GM23338 (cell line): Measurements from ENCODE around the gene TMPRSS2. TPM values are rescaled to one million over a fixed set of nuclear protein-coding genes. Genes with fewer than 3 reads are reported as not detected.

Experiments
- ATAC-seq: fragments of 200-7000 bp; cut with Tn5 transposase; 3 replicates; pipeline ENCODE4 v1.9.1; 2020
- DNase-seq: peaks from one replicate; pipeline ENCODE4 v3.0.0-alpha.2; 2015; ENCODE audit warnings: low spot score
- H2AFZ ChIP-seq: fragments of 200-600 bp; sonication (generic); 2 replicates; pipeline ENCODE4 v1.8.0; 2016; ENCODE audit warnings: antibody characterized with exemption, mild to moderate bottlenecking, moderate library complexity
- H3F3A ChIP-seq: fragments of 200-600 bp; sonication (generic); replicated peaks from 2 replicates; pipeline ENCODE4 v1.8.0; 2017; ENCODE audit warnings: antibody characterized with exemption, mixed run types, low read depth
- H3K27ac ChIP-seq: fragments of 200-600 bp; sonication (generic); 2 replicates; pipeline ENCODE4 v1.6.1; 2016; ENCODE audit warnings: low read depth
- H3K27me3 ChIP-seq: fragments of 200-600 bp; sonication (generic); 2 replicates; pipeline ENCODE4 v1.8.0; 2016; ENCODE audit warnings: mild to moderate bottlenecking, mixed run types, moderate library complexity; ENCODE audit not compliant: insufficient read depth
- H3K36me3 ChIP-seq: fragments of 200-600 bp; sonication (generic); 2 replicates; pipeline ENCODE4 v1.8.0; 2016; ENCODE audit warnings: mild to moderate bottlenecking; ENCODE audit not compliant: insufficient read depth
- H3K4me1 ChIP-seq: fragments of 200-600 bp; sonication (generic); 2 replicates; pipeline ENCODE4 v1.8.0; 2016; ENCODE audit warnings: mild to moderate bottlenecking, moderate library complexity; ENCODE audit not compliant: insufficient read depth
- H3K4me2 ChIP-seq: fragments of 200-600 bp; sonication (generic); 2 replicates; pipeline ENCODE4 v1.7.1; 2017; ENCODE audit warnings: mixed run types
- H3K4me3 ChIP-seq: fragments of 200-600 bp; sonication (generic); 2 replicates; pipeline ENCODE4 v1.6.1; 2016; ENCODE audit warnings: mixed run types
- H3K79me2 ChIP-seq: fragments of 200-600 bp; sonication (generic); replicated peaks from 2 replicates; pipeline ENCODE4 v1.8.0; 2017; ENCODE audit warnings: mild to moderate bottlenecking; ENCODE audit not compliant: insufficient read depth
- H3K9me2 ChIP-seq: fragments of 200-600 bp; sonication (generic); 2 replicates; pipeline ENCODE4 v1.8.0; 2017; ENCODE audit not compliant: insufficient read depth
- H4K20me1 ChIP-seq: fragments of 200-600 bp; sonication (generic); replicated peaks from 2 replicates; pipeline ENCODE4 v1.8.0; 2017; ENCODE audit warnings: mild to moderate bottlenecking; ENCODE audit not compliant: insufficient read depth
- H3K27ac Mint-ChIP-seq: 2 replicates; pipeline ENCODE4 v1.8.0; 2020; ENCODE audit warnings: inconsistent platforms, mild to moderate bottlenecking, moderate library complexity, mixed read lengths
- H3K27me3 Mint-ChIP-seq: 3 replicates; pipeline ENCODE4 v1.8.0; 2022; ENCODE audit warnings: low read depth, mild to moderate bottlenecking, moderate library complexity, mixed read lengths, inconsistent platforms; ENCODE audit not compliant: insufficient read depth, poor library complexity
- H3K36me3 Mint-ChIP-seq: 3 replicates; pipeline ENCODE4 v1.8.0; 2021; ENCODE audit warnings: low read depth, mild to moderate bottlenecking, inconsistent platforms, moderate library complexity, mixed read lengths
- H3K4me1 Mint-ChIP-seq: 3 replicates; pipeline ENCODE4 v1.8.0; 2020; ENCODE audit warnings: mild to moderate bottlenecking, inconsistent platforms, mixed read lengths
- H3K4me3 Mint-ChIP-seq: 3 replicates; pipeline ENCODE4 v1.8.0; 2021; ENCODE audit warnings: moderate library complexity, mild to moderate bottlenecking, inconsistent platforms, mixed read lengths
- H3K9me3 Mint-ChIP-seq: 3 replicates; pipeline ENCODE4 v1.8.0; 2020; ENCODE audit warnings: moderate library complexity, mild to moderate bottlenecking, inconsistent platforms, mixed read lengths
- CREB1 ChIP-seq: fragments of 250-450 bp; sonication (Bioruptor Pico); IDR thresholded peaks from 2 replicates; pipeline ENCODE4 v1.5.0; 2020; ENCODE audit warnings: low read depth, mild to moderate bottlenecking, moderate library complexity
- CTCF ChIP-seq, 2 experiments: fragments of 200-600 bp in 1 of 2; sonication (generic) in 1 of 2; conservative IDR thresholded peaks; 2 replicates each; pipeline versions ENCODE4 v1.5.1 to v1.6.1; 2016 to 2017; ENCODE audit warnings: antibody characterized with exemption in 2 of 2, low read depth in 2 of 2, mild to moderate bottlenecking in 2 of 2, moderate library complexity in 1 of 2
- ETS1 ChIP-seq: IDR thresholded peaks from 2 replicates; pipeline ENCODE4 v1.6.1; 2016; ENCODE audit warnings: antibody characterized with exemption
- EZH2 ChIP-seq: fragments of 200-600 bp; sonication (generic); IDR thresholded peaks from one replicate; pipeline ENCODE4 v1.8.0; 2017; ENCODE audit warnings: antibody characterized with exemption, mild to moderate bottlenecking, low read depth; ENCODE audit not compliant: unreplicated experiment
- EZH2phosphoT487 ChIP-seq: fragments of 200-600 bp; sonication (generic); IDR thresholded peaks from one replicate; pipeline ENCODE4 v1.8.1; 2018; ENCODE audit warnings: antibody characterized with exemption; ENCODE audit not compliant: unreplicated experiment
- JUNB ChIP-seq: IDR thresholded peaks from one replicate; pipeline ENCODE4 v1.6.1; 2016; ENCODE audit warnings: antibody characterized with exemption; ENCODE audit not compliant: unreplicated experiment
- NANOG ChIP-seq: IDR thresholded peaks from 2 replicates; pipeline ENCODE4 v1.6.1; 2016; ENCODE audit warnings: antibody characterized with exemption, borderline replicate concordance
- POLR2AphosphoS5 ChIP-seq: IDR thresholded peaks from 2 replicates; pipeline ENCODE4 v1.6.1; 2016; ENCODE audit warnings: antibody characterized with exemption, low read depth
- REST ChIP-seq: IDR thresholded peaks from one replicate; pipeline ENCODE4 v1.6.1; 2018; ENCODE audit warnings: antibody characterized with exemption; ENCODE audit not compliant: unreplicated experiment
- STAT1 ChIP-seq: IDR thresholded peaks from one replicate; pipeline ENCODE4 v1.6.1; 2016; ENCODE audit warnings: antibody characterized with exemption; ENCODE audit not compliant: unreplicated experiment
- ZNF114 ChIP-seq: fragments of 250-450 bp; sonication (Bioruptor Pico); IDR thresholded peaks from 2 replicates; pipeline ENCODE4 v1.5.0; 2020; ENCODE audit warnings: mild to moderate bottlenecking, moderate library complexity
- ZNF331 ChIP-seq: fragments of 250-450 bp; sonication (Bioruptor Pico); IDR thresholded peaks from 2 replicates; pipeline ENCODE4 v1.5.0; 2020; ENCODE audit warnings: low read depth, mild to moderate bottlenecking, moderate library complexity
- ZNF462 ChIP-seq: fragments of 250-450 bp; sonication (Bioruptor Pico); IDR thresholded peaks from 2 replicates; pipeline ENCODE4 v1.5.0; 2020; ENCODE audit warnings: mild to moderate bottlenecking, moderate library complexity
- polyA plus RNA-seq: library from polyadenylated mRNA; unstranded; fragments of >200 nt; fragmentation: Nextera tagmentation; extraction: Ambion mirVana; gene quantifications from 2 replicates; pipeline ENCODE4 v1.2.1, GENCODE V29; 2016
- total RNA-seq: library from RNA; depleted of rRNA; stranded (reverse); fragments of >200 nt; shearing (Covaris generic); gene quantifications from 2 replicates; pipeline ENCODE4 v1.2.3, GENCODE V29; 2014

The TMPRSS2 gene
- total and polyA plus RNA-seq, 2 experiments from 2014 or later, result 2.3 to 4.9 TPM

- Histone ChIP-seq H3K27me3 (peaks cover 33% of the 10 kb centered on the region), H3K79me2 (peaks cover 3% of the 10 kb centered on the region; the same call in 1 of the 2 replicates), H4K20me1 (peaks cover 3% of the 10 kb centered on the region; the same call in 1 of the 2 replicates), H3K36me3 (no peaks in the 10 kb centered on the region), H3K9me2 (no peaks in the 10 kb centered on the region), H3K27ac (no peak overlapping the region), H3K4me2 (no peak overlapping the region), H2AFZ (no peak overlapping the region), H3K4me3 (no peak overlapping the region), H3K4me1 (peaks cover 13% of the 10 kb centered on the region), H3F3A (0 out of 2 replicates have a peak, but pooled peaks cover 4% of the 10 kb centered on the region)
- no peak overlapping the region for H3K4me3 Mint-ChIP-seq
- no peaks in the 10 kb centered on the region for H3K9me3 Mint-ChIP-seq
- H3K36me3 Mint-ChIP-seq, result no peaks in the 10 kb centered on the region
- no peak overlapping the region for H3K27ac Mint-ChIP-seq
- DNase-seq (no peak), ATAC-seq (no peak)
- H3K4me1 Mint-ChIP-seq, result peaks cover 21% of the 10 kb centered on the region
- peaks cover 30% of the 10 kb centered on the region for H3K27me3 Mint-ChIP-seq
- TF ChIP-seq ETS1, result no peak
- no peak for TF ChIP-seq NANOG
- TF ChIP-seq ZNF114 (CRISPR knock-in tag), result no peak
- no peak for TF ChIP-seq EZH2
- no peak for TF ChIP-seq ZNF331 (CRISPR knock-in tag)
- no peak for TF ChIP-seq EZH2phosphoT487
- TF ChIP-seq STAT1, result no peak
- no peak for TF ChIP-seq CTCF (conservative IDR thresholded peaks at IDR 0.05; ENCODE audit: low read depth in 2 of 2)
- TF ChIP-seq REST, result no peak
- TF ChIP-seq JUNB, result no peak
- no peak for TF ChIP-seq CREB1
- no peak for TF ChIP-seq ZNF462 (CRISPR knock-in tag)
- TF ChIP-seq POLR2AphosphoS5, result no peak
Measured at GRCh38 chr21:41504030-41504429, 3.9 kb downstream of the TMPRSS2 start.
